HL-60 (cell line): ENCODE measurements around the gene MC1R.

Experiments used
- DNase-seq, 2 experiments: peaks; one replicate each; pipeline ENCODE4 v3.0.0-alpha.2; 2010 to 2020; ENCODE audit warnings: low read depth in 1 of 2, low spot score in 1 of 2
- H3K27ac ChIP-seq: fragments of 250-450 bp; sonication (Bioruptor Pico); replicated peaks from 2 replicates; pipeline ENCODE4 v1.5.1; 2020; ENCODE audit warnings: mild to moderate bottlenecking, moderate library complexity
- H3K27me3 ChIP-seq: fragments of 250-450 bp; sonication (Bioruptor Pico); 2 replicates; pipeline ENCODE4 v1.5.1; 2021; ENCODE audit warnings: mild to moderate bottlenecking, moderate library complexity; ENCODE audit not compliant: insufficient read depth, poor library complexity, severe bottlenecking
- H3K4me3 ChIP-seq: replicated peaks from 2 replicates; pipeline ENCODE4 v1.5.1; 2011; ENCODE audit warnings: mild to moderate bottlenecking, control low read depth, low read length; ENCODE audit not compliant: insufficient read depth
- GABPA ChIP-seq: IDR thresholded peaks from 2 replicates; pipeline ENCODE4 v1.6.1; 2012; ENCODE audit warnings: low read depth
- POLR2AphosphoS5 ChIP-seq: IDR thresholded peaks from 2 replicates; pipeline ENCODE4 v1.6.1; 2012; ENCODE audit warnings: low read depth
- SPI1 ChIP-seq: IDR thresholded peaks from 2 replicates; pipeline ENCODE4 v1.6.1; 2012; ENCODE audit warnings: low read depth, mild to moderate bottlenecking, borderline replicate concordance
- TF ChIP-seq, protein P1 (sequence below): IDR thresholded peaks from one replicate; pipeline ENCODE4 v1.5.1; 2011; ENCODE audit warnings: low read length, control low read depth, inconsistent platforms; ENCODE audit not compliant: insufficient read depth
- TF ChIP-seq, protein P2 (sequence below): IDR thresholded peaks from 2 replicates; pipeline ENCODE4 v1.6.1; 2012; ENCODE audit warnings: low read depth; ENCODE audit not compliant: insufficient replicate concordance

The MC1R gene

DNA sequence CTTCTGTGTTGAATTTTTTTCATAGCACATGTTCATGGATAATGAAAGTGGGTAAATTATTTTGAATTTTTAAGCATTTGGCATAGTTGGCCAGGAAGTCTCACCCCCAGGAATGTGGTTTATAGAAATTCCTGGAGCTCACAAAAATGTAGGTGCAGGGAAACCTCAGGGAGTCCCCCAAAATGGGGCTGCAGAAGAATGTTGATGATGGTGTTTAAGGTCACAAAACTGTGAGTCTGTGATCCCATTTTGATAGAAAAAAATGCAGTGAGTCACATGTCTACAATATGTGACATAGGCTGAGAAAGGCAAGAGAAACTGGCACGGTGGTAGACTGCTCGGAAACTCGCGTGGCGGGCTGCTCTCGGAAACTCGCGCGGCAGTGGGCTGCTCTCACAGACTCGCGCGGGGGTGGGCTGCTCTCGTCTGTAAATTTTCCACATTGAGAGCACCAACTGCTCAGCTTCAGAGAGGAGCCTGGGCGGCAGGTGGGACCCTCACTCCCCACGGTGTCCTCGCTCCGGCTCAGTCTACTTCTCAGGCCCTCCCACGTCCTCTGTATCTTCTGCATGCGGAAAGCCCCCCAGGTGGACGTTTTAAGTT, 18.7 kb upstream of the MC1R start:
- DNase-seq: no peak
- TF ChIP-seq SPI1 (no peak), GABPA (no peak), POLR2AphosphoS5 (no peak)
- TF ChIP-seq, protein P1, sequence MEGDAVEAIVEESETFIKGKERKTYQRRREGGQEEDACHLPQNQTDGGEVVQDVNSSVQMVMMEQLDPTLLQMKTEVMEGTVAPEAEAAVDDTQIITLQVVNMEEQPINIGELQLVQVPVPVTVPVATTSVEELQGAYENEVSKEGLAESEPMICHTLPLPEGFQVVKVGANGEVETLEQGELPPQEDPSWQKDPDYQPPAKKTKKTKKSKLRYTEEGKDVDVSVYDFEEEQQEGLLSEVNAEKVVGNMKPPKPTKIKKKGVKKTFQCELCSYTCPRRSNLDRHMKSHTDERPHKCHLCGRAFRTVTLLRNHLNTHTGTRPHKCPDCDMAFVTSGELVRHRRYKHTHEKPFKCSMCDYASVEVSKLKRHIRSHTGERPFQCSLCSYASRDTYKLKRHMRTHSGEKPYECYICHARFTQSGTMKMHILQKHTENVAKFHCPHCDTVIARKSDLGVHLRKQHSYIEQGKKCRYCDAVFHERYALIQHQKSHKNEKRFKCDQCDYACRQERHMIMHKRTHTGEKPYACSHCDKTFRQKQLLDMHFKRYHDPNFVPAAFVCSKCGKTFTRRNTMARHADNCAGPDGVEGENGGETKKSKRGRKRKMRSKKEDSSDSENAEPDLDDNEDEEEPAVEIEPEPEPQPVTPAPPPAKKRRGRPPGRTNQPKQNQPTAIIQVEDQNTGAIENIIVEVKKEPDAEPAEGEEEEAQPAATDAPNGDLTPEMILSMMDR: no peak
- TF ChIP-seq, protein P2, sequence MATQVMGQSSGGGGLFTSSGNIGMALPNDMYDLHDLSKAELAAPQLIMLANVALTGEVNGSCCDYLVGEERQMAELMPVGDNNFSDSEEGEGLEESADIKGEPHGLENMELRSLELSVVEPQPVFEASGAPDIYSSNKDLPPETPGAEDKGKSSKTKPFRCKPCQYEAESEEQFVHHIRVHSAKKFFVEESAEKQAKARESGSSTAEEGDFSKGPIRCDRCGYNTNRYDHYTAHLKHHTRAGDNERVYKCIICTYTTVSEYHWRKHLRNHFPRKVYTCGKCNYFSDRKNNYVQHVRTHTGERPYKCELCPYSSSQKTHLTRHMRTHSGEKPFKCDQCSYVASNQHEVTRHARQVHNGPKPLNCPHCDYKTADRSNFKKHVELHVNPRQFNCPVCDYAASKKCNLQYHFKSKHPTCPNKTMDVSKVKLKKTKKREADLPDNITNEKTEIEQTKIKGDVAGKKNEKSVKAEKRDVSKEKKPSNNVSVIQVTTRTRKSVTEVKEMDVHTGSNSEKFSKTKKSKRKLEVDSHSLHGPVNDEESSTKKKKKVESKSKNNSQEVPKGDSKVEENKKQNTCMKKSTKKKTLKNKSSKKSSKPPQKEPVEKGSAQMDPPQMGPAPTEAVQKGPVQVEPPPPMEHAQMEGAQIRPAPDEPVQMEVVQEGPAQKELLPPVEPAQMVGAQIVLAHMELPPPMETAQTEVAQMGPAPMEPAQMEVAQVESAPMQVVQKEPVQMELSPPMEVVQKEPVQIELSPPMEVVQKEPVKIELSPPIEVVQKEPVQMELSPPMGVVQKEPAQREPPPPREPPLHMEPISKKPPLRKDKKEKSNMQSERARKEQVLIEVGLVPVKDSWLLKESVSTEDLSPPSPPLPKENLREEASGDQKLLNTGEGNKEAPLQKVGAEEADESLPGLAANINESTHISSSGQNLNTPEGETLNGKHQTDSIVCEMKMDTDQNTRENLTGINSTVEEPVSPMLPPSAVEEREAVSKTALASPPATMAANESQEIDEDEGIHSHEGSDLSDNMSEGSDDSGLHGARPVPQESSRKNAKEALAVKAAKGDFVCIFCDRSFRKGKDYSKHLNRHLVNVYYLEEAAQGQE: no peak
- Histone ChIP-seq H3K27me3 (no peaks in the 10 kb centered on the region), H3K27ac (no peak overlapping the region), H3K4me3 (no peak overlapping the region)

DNA sequence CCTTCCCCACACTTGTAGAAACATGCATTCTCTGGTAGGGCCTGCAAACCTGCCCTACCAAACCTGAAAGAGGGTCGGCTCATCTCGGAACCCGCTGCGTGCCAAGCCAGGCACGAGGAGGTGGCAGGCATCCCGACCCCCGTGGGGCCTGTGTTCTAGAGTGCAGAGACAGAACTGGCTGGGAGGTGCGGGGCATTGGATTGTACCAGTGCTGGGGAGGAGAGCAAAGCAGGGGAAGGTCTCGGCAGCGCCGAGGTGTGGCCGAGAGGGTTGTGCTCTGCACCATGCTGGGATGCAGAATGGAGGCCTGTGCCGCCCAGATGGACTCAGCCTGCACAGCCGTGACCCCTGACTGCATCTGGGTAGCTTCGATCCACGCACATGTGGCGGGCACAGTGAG, 17.8 kb upstream of the MC1R start:
- DNase-seq: no peak
- no peak overlapping the region for H3K4me3 ChIP-seq
- no peak for TF ChIP-seq POLR2AphosphoS5
- TF ChIP-seq, protein P2: no peak
- TF ChIP-seq SPI1: no peak
- no peak for TF ChIP-seq GABPA
- TF ChIP-seq, protein P1: no peak
- H3K27ac ChIP-seq: no peak overlapping the region
- H3K27me3 ChIP-seq: no peaks in the 10 kb centered on the region

DNA sequence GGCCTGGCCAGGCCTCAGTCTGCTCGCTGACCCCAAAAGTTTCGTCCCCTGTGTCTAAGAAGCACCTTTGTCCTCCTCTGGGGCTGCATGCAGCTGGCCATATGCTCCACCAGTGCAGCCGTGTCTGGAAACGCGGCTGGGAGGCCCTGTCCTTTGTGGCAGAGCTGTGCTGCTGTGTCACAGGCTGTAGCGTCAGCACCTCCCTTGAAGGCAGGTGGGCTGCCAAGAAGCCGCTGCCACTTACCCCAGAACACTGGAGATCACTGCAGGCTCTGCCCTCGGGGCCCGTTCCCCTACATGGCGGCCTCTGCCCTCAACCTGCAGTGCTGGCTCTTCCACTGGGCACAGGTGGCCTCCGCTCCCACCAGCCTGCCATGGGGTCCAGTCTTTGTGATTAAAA, 15.7 kb upstream of the MC1R start:
- Histone ChIP-seq H3K27me3 (no peaks in the 10 kb centered on the region), H3K4me3 (no peak overlapping the region), H3K27ac (no peak overlapping the region)
- no peak for DNase-seq
- no peak for TF ChIP-seq POLR2AphosphoS5
- TF ChIP-seq, protein P1: no peak
- TF ChIP-seq, protein P2: no peak
- TF ChIP-seq GABPA: no peak
- no peak for TF ChIP-seq SPI1
